GM23338 (cell line): Measurements from ENCODE around the gene ZBTB7B. TPM values are rescaled to one million over a fixed set of nuclear protein-coding genes. Genes with fewer than 3 reads are reported as not detected.

Experiments used
- ATAC-seq: fragments of 200-7000 bp; cut with Tn5 transposase; 3 replicates; pipeline ENCODE4 v1.9.1; 2020
- DNase-seq: peaks from one replicate; pipeline ENCODE4 v3.0.0-alpha.2; 2015; ENCODE audit warnings: low spot score
- H2AFZ ChIP-seq: fragments of 200-600 bp; sonication (generic); 2 replicates; pipeline ENCODE4 v1.8.0; 2016; ENCODE audit warnings: antibody characterized with exemption, mild to moderate bottlenecking, moderate library complexity
- H3F3A ChIP-seq: fragments of 200-600 bp; sonication (generic); replicated peaks from 2 replicates; pipeline ENCODE4 v1.8.0; 2017; ENCODE audit warnings: antibody characterized with exemption, mixed run types, low read depth
- H3K27ac ChIP-seq: fragments of 200-600 bp; sonication (generic); 2 replicates; pipeline ENCODE4 v1.6.1; 2016; ENCODE audit warnings: low read depth
- H3K27me3 ChIP-seq: fragments of 200-600 bp; sonication (generic); 2 replicates; pipeline ENCODE4 v1.8.0; 2016; ENCODE audit warnings: mild to moderate bottlenecking, mixed run types, moderate library complexity; ENCODE audit not compliant: insufficient read depth
- H3K36me3 ChIP-seq: fragments of 200-600 bp; sonication (generic); 2 replicates; pipeline ENCODE4 v1.8.0; 2016; ENCODE audit warnings: mild to moderate bottlenecking; ENCODE audit not compliant: insufficient read depth
- H3K4me1 ChIP-seq: fragments of 200-600 bp; sonication (generic); 2 replicates; pipeline ENCODE4 v1.8.0; 2016; ENCODE audit warnings: mild to moderate bottlenecking, moderate library complexity; ENCODE audit not compliant: insufficient read depth
- H3K4me2 ChIP-seq: fragments of 200-600 bp; sonication (generic); 2 replicates; pipeline ENCODE4 v1.7.1; 2017; ENCODE audit warnings: mixed run types
- H3K4me3 ChIP-seq: fragments of 200-600 bp; sonication (generic); 2 replicates; pipeline ENCODE4 v1.6.1; 2016; ENCODE audit warnings: mixed run types
- H3K79me2 ChIP-seq: fragments of 200-600 bp; sonication (generic); replicated peaks from 2 replicates; pipeline ENCODE4 v1.8.0; 2017; ENCODE audit warnings: mild to moderate bottlenecking; ENCODE audit not compliant: insufficient read depth
- H3K9me2 ChIP-seq: fragments of 200-600 bp; sonication (generic); 2 replicates; pipeline ENCODE4 v1.8.0; 2017; ENCODE audit not compliant: insufficient read depth
- H4K20me1 ChIP-seq: fragments of 200-600 bp; sonication (generic); replicated peaks from 2 replicates; pipeline ENCODE4 v1.8.0; 2017; ENCODE audit warnings: mild to moderate bottlenecking; ENCODE audit not compliant: insufficient read depth
- H3K27ac Mint-ChIP-seq: 2 replicates; pipeline ENCODE4 v1.8.0; 2020; ENCODE audit warnings: inconsistent platforms, mild to moderate bottlenecking, moderate library complexity, mixed read lengths
- H3K27me3 Mint-ChIP-seq: 3 replicates; pipeline ENCODE4 v1.8.0; 2022; ENCODE audit warnings: low read depth, mild to moderate bottlenecking, moderate library complexity, mixed read lengths, inconsistent platforms; ENCODE audit not compliant: insufficient read depth, poor library complexity
- H3K36me3 Mint-ChIP-seq: 3 replicates; pipeline ENCODE4 v1.8.0; 2021; ENCODE audit warnings: low read depth, mild to moderate bottlenecking, inconsistent platforms, moderate library complexity, mixed read lengths
- H3K4me1 Mint-ChIP-seq: 3 replicates; pipeline ENCODE4 v1.8.0; 2020; ENCODE audit warnings: mild to moderate bottlenecking, inconsistent platforms, mixed read lengths
- H3K4me3 Mint-ChIP-seq: 3 replicates; pipeline ENCODE4 v1.8.0; 2021; ENCODE audit warnings: moderate library complexity, mild to moderate bottlenecking, inconsistent platforms, mixed read lengths
- H3K9me3 Mint-ChIP-seq: 3 replicates; pipeline ENCODE4 v1.8.0; 2020; ENCODE audit warnings: moderate library complexity, mild to moderate bottlenecking, inconsistent platforms, mixed read lengths
- CREB1 ChIP-seq: fragments of 250-450 bp; sonication (Bioruptor Pico); IDR thresholded peaks from 2 replicates; pipeline ENCODE4 v1.5.0; 2020; ENCODE audit warnings: low read depth, mild to moderate bottlenecking, moderate library complexity
- EZH2 ChIP-seq: fragments of 200-600 bp; sonication (generic); IDR thresholded peaks from one replicate; pipeline ENCODE4 v1.8.0; 2017; ENCODE audit warnings: antibody characterized with exemption, mild to moderate bottlenecking, low read depth; ENCODE audit not compliant: unreplicated experiment
- EZH2phosphoT487 ChIP-seq: fragments of 200-600 bp; sonication (generic); IDR thresholded peaks from one replicate; pipeline ENCODE4 v1.8.1; 2018; ENCODE audit warnings: antibody characterized with exemption; ENCODE audit not compliant: unreplicated experiment
- JUNB ChIP-seq: IDR thresholded peaks from one replicate; pipeline ENCODE4 v1.6.1; 2016; ENCODE audit warnings: antibody characterized with exemption; ENCODE audit not compliant: unreplicated experiment
- NANOG ChIP-seq: IDR thresholded peaks from 2 replicates; pipeline ENCODE4 v1.6.1; 2016; ENCODE audit warnings: antibody characterized with exemption, borderline replicate concordance
- POLR2AphosphoS5 ChIP-seq: IDR thresholded peaks from 2 replicates; pipeline ENCODE4 v1.6.1; 2016; ENCODE audit warnings: antibody characterized with exemption, low read depth
- STAT1 ChIP-seq: IDR thresholded peaks from one replicate; pipeline ENCODE4 v1.6.1; 2016; ENCODE audit warnings: antibody characterized with exemption; ENCODE audit not compliant: unreplicated experiment
- ZNF114 ChIP-seq: fragments of 250-450 bp; sonication (Bioruptor Pico); IDR thresholded peaks from 2 replicates; pipeline ENCODE4 v1.5.0; 2020; ENCODE audit warnings: mild to moderate bottlenecking, moderate library complexity
- ZNF331 ChIP-seq: fragments of 250-450 bp; sonication (Bioruptor Pico); IDR thresholded peaks from 2 replicates; pipeline ENCODE4 v1.5.0; 2020; ENCODE audit warnings: low read depth, mild to moderate bottlenecking, moderate library complexity
- ZNF462 ChIP-seq: fragments of 250-450 bp; sonication (Bioruptor Pico); IDR thresholded peaks from 2 replicates; pipeline ENCODE4 v1.5.0; 2020; ENCODE audit warnings: mild to moderate bottlenecking, moderate library complexity
- polyA plus RNA-seq: library from polyadenylated mRNA; unstranded; fragments of >200 nt; fragmentation: Nextera tagmentation; extraction: Ambion mirVana; gene quantifications from 2 replicates; pipeline ENCODE4 v1.2.1, GENCODE V29; 2016
- total RNA-seq: library from RNA; depleted of rRNA; stranded (reverse); fragments of >200 nt; shearing (Covaris generic); gene quantifications from 2 replicates; pipeline ENCODE4 v1.2.3, GENCODE V29; 2014
- TF ChIP-seq, protein P1 (sequence below): IDR thresholded peaks from 2 replicates; pipeline ENCODE4 v1.6.1; 2016; ENCODE audit warnings: antibody characterized with exemption
- TF ChIP-seq, protein P2 (sequence below), 2 experiments: fragments of 200-600 bp in 1 of 2; sonication (generic) in 1 of 2; conservative IDR thresholded peaks; 2 replicates each; pipeline versions ENCODE4 v1.5.1 to v1.6.1; 2016 to 2017; ENCODE audit warnings: antibody characterized with exemption in 2 of 2, low read depth in 2 of 2, mild to moderate bottlenecking in 2 of 2, moderate library complexity in 1 of 2
- TF ChIP-seq, protein P3 (sequence below): IDR thresholded peaks from one replicate; pipeline ENCODE4 v1.6.1; 2018; ENCODE audit warnings: antibody characterized with exemption; ENCODE audit not compliant: unreplicated experiment

The ZBTB7B gene
- total and polyA plus RNA-seq, 2 experiments from 2014 or later = 3.6 to 32.6 TPM

- no peak overlapping the region for H3K4me2 ChIP-seq
- no peaks in the 10 kb centered on the region for H3K9me2 ChIP-seq
- no peaks in the 10 kb centered on the region for H3F3A ChIP-seq
- H3K4me3 ChIP-seq = no peak overlapping the region
- no peaks in the 10 kb centered on the region for H4K20me1 ChIP-seq
- ATAC-seq (no peak), DNase-seq (no peak)
- H3K36me3 ChIP-seq = no peaks in the 10 kb centered on the region
- Mint-ChIP-seq H3K4me3 (no peak overlapping the region), H3K27ac (no peak overlapping the region), H3K9me3 (no peaks in the 10 kb centered on the region), H3K27me3 (peaks cover 20% of the 10 kb centered on the region), H3K4me1 (peaks cover 5% of the 10 kb centered on the region), H3K36me3 (no peaks in the 10 kb centered on the region)
- H3K27ac ChIP-seq = no peak overlapping the region
- no peak overlapping the region for H2AFZ ChIP-seq
- no peaks in the 10 kb centered on the region; the same call in 1 of the 2 replicates for H3K4me1 ChIP-seq
- TF ChIP-seq CREB1 (CRISPR knock-in tag) = no peak
- no peak for TF ChIP-seq EZH2
- TF ChIP-seq, protein P1, sequence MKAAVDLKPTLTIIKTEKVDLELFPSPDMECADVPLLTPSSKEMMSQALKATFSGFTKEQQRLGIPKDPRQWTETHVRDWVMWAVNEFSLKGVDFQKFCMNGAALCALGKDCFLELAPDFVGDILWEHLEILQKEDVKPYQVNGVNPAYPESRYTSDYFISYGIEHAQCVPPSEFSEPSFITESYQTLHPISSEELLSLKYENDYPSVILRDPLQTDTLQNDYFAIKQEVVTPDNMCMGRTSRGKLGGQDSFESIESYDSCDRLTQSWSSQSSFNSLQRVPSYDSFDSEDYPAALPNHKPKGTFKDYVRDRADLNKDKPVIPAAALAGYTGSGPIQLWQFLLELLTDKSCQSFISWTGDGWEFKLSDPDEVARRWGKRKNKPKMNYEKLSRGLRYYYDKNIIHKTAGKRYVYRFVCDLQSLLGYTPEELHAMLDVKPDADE = no peak
- no peak for TF ChIP-seq ZNF462 (CRISPR knock-in tag)
- TF ChIP-seq, protein P2, sequence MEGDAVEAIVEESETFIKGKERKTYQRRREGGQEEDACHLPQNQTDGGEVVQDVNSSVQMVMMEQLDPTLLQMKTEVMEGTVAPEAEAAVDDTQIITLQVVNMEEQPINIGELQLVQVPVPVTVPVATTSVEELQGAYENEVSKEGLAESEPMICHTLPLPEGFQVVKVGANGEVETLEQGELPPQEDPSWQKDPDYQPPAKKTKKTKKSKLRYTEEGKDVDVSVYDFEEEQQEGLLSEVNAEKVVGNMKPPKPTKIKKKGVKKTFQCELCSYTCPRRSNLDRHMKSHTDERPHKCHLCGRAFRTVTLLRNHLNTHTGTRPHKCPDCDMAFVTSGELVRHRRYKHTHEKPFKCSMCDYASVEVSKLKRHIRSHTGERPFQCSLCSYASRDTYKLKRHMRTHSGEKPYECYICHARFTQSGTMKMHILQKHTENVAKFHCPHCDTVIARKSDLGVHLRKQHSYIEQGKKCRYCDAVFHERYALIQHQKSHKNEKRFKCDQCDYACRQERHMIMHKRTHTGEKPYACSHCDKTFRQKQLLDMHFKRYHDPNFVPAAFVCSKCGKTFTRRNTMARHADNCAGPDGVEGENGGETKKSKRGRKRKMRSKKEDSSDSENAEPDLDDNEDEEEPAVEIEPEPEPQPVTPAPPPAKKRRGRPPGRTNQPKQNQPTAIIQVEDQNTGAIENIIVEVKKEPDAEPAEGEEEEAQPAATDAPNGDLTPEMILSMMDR (conservative IDR thresholded peaks at IDR 0.05; ENCODE audit: low read depth in 2 of 2) = no peak
- TF ChIP-seq STAT1 = no peak
- no peak for TF ChIP-seq NANOG
- TF ChIP-seq ZNF114 (CRISPR knock-in tag) = no peak
- no peak for TF ChIP-seq JUNB
- TF ChIP-seq POLR2AphosphoS5 = no peak
- no peak for TF ChIP-seq EZH2phosphoT487
- TF ChIP-seq, protein P3, sequence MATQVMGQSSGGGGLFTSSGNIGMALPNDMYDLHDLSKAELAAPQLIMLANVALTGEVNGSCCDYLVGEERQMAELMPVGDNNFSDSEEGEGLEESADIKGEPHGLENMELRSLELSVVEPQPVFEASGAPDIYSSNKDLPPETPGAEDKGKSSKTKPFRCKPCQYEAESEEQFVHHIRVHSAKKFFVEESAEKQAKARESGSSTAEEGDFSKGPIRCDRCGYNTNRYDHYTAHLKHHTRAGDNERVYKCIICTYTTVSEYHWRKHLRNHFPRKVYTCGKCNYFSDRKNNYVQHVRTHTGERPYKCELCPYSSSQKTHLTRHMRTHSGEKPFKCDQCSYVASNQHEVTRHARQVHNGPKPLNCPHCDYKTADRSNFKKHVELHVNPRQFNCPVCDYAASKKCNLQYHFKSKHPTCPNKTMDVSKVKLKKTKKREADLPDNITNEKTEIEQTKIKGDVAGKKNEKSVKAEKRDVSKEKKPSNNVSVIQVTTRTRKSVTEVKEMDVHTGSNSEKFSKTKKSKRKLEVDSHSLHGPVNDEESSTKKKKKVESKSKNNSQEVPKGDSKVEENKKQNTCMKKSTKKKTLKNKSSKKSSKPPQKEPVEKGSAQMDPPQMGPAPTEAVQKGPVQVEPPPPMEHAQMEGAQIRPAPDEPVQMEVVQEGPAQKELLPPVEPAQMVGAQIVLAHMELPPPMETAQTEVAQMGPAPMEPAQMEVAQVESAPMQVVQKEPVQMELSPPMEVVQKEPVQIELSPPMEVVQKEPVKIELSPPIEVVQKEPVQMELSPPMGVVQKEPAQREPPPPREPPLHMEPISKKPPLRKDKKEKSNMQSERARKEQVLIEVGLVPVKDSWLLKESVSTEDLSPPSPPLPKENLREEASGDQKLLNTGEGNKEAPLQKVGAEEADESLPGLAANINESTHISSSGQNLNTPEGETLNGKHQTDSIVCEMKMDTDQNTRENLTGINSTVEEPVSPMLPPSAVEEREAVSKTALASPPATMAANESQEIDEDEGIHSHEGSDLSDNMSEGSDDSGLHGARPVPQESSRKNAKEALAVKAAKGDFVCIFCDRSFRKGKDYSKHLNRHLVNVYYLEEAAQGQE = no peak
- TF ChIP-seq ZNF331 = no peak
- no peaks in the 10 kb centered on the region for H3K79me2 ChIP-seq
- no peaks in the 10 kb centered on the region for H3K27me3 ChIP-seq
These were observed 27.1 kb downstream of the ZBTB7B start for GRCh38 chr1:155029513-155030242.
